Keratinocyte (primary cell): ENCODE results near the gene GLCE.
"Not testable (repeated sequence)": the region's sequence is repeated elsewhere in the genome, so short reads cannot be mapped to it uniquely, and the experiment has no call there.

Source experiments
- CTCF ChIP-seq, 3 experiments: IDR thresholded peaks in 1 of 3; conservative IDR thresholded peaks in 1 of 3; optimal IDR thresholded peaks in 1 of 3; 2 replicates in 2 of 3; 3 replicates in 1 of 3; pipeline versions ENCODE3 to v1.5.1; 2011; ENCODE audit warnings: low read length in 3 of 3, mild to moderate bottlenecking in 3 of 3, moderate library complexity in 2 of 3, control low read depth in 1 of 3, inconsistent platforms in 1 of 3; ENCODE audit not compliant: insufficient read depth in 2 of 3; ENCODE audit errors: extremely low read depth in 1 of 3
- EZH2 ChIP-seq: IDR thresholded peaks from one replicate; pipeline ENCODE4 v1.6.1; 2012; ENCODE audit warnings: inconsistent platforms, mild to moderate bottlenecking, low read length, moderate library complexity

DNA sequence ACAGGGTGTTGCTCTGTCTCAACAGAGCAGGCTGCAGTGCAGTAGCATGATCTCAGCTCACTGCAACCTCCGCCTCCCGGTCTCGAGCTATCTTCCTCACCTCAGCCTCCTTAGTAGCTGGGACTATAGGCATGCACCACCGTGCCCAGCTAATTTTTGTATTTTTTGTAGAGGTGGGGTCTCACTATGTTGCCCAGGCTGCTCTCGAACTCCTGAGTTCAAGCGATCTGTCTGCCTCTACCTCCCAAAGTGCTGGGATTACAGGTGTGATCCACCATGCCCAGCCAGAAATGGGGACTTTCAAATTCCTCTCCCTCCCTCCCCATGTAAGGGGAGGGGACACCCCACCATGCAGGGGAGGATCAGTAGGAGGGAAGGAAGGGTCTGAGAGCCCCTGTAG lies 141.7 kb downstream of the GLCE start:
- not testable (repeated sequence) for TF ChIP-seq CTCF (optimal IDR thresholded peaks at IDR 0.05 in 1 of 3, IDR thresholded peaks at IDR 0.05 in 1 of 3, conservative IDR thresholded peaks at IDR 0.05 in 1 of 3; ENCODE audit: extremely low read depth in 1 of 3, insufficient read depth in 2 of 3, low read length in 3 of 3); EZH2
